Panc1 (cell line): Measurements from ENCODE around the gene RSPH4A. TPM values are rescaled to one million over a fixed set of nuclear protein-coding genes. Genes with fewer than 3 reads are reported as not detected.

Experiments used
- ATAC-seq: fragments of 200-7000 bp; cut with Tn5 transposase; 2 replicates; pipeline ENCODE4 v1.9.1; 2020; ENCODE audit warnings: mild to moderate bottlenecking, moderate library complexity
- BruUV-seq: library from RNA; stranded (reverse); fragments of 400-500 nt; replicated peaks from 2 replicates; lab custom pipeline; 2021; lab: Mats Ljungman, UMichigan
- CTCF ChIA-PET: fragments of 300-600 bp; sonication (Branson Sonifier 250); formaldehyde crosslinking; loops from one replicate; lab custom pipeline; 2022; ENCODE audit warnings: antibody characterized with exemption; lab: Charles Lee
- POLR2A ChIA-PET: fragments of 300-600 bp; sonication (Branson Sonifier 250); formaldehyde crosslinking; loops from one replicate; lab custom pipeline; 2022; ENCODE audit warnings: antibody characterized with exemption; lab: Charles Lee
- DNase-seq: peaks from one replicate; pipeline ENCODE4 v3.0.0-alpha.2; 2010; ENCODE audit warnings: low read depth, low spot score
- H3K27ac ChIP-seq: 2 replicates; pipeline ENCODE4 v1.5.1; 2011; ENCODE audit warnings: mild to moderate bottlenecking, low read length, inconsistent platforms
- H3K27me3 ChIP-seq: fragments of 200-500 bp; sonication (Bioruptor generic); 2 replicates; pipeline ENCODE4 v1.6.0; 2014; ENCODE audit warnings: low read length, inconsistent platforms; ENCODE audit not compliant: control insufficient read depth, insufficient read depth
- H3K36me3 ChIP-seq: fragments of 200-500 bp; sonication (Bioruptor generic); 2 replicates; pipeline ENCODE4 v1.5.1; 2014; ENCODE audit warnings: inconsistent platforms, mild to moderate bottlenecking, low read length, moderate library complexity; ENCODE audit not compliant: control insufficient read depth, insufficient read depth
- H3K4me1 ChIP-seq: 2 replicates; pipeline ENCODE4 v1.5.1; 2011; ENCODE audit warnings: inconsistent platforms, mild to moderate bottlenecking, low read length, moderate library complexity; ENCODE audit not compliant: control insufficient read depth, insufficient read depth
- H3K4me3 ChIP-seq, 2 experiments: 2 replicates each; pipeline ENCODE4 v1.5.1; 2011 to 2012; ENCODE audit warnings: low read depth in 2 of 2, low read length in 2 of 2, mild to moderate bottlenecking in 2 of 2, inconsistent platforms in 1 of 2, moderate library complexity in 1 of 2
- H3K9me3 ChIP-seq: fragments of 200-500 bp; sonication (Bioruptor generic); 2 replicates; pipeline ENCODE4 v1.5.1; 2014; ENCODE audit warnings: low read depth, mild to moderate bottlenecking, inconsistent platforms, low read length, moderate library complexity; ENCODE audit not compliant: control insufficient read depth, insufficient read depth
- CTCF ChIP-seq: fragments of 450-650 bp; IDR thresholded peaks from 2 replicates; pipeline ENCODE4 v1.5.1; 2017; ENCODE audit warnings: mild to moderate bottlenecking
- POLR2AphosphoS5 ChIP-seq: IDR thresholded peaks from 2 replicates; pipeline ENCODE4 v1.6.1; 2012; ENCODE audit warnings: mild to moderate bottlenecking, low read depth, low read length, moderate library complexity
- REST ChIP-seq, 2 experiments: IDR thresholded peaks; 2 replicates each; pipeline ENCODE4 v1.6.1; 2011 to 2012; ENCODE audit warnings: low read depth in 2 of 2, control low read depth in 1 of 2, low read length in 1 of 2, mild to moderate bottlenecking in 1 of 2, moderate library complexity in 1 of 2; ENCODE audit not compliant: insufficient read depth in 1 of 2
- SIN3A ChIP-seq: IDR thresholded peaks from 2 replicates; pipeline ENCODE4 v1.6.1; 2012; ENCODE audit warnings: low read depth, mild to moderate bottlenecking, low read length, moderate library complexity, borderline replicate concordance; ENCODE audit not compliant: insufficient read depth
- TCF7L2 ChIP-seq: IDR thresholded peaks from 2 replicates; pipeline ENCODE4 v1.6.1; 2011; ENCODE audit warnings: mild to moderate bottlenecking, low read depth, low read length, inconsistent platforms
- in situ Hi-C: cut with HindIII; loops from 2 replicates; pipeline ENCODE4 v1.10.0; 2016; ENCODE audit warnings: low sequenced_read_pairs, low pct_unique_long_range_greater_than_20kb
- intact Hi-C: fragments of 100-400 bp; cut with micrococcal nuclease; formaldehyde crosslinking; loops from one replicate; pipeline ENCODE4 v1.10.0; 2022; ENCODE audit not compliant: unreplicated experiment
- total RNA-seq: library from RNA; stranded (reverse); gene quantifications from one replicate; pipeline ENCODE4 v1.2.1, GENCODE V29; 2021; ENCODE audit not compliant: unreplicated experiment

Gene RSPH4A
- total RNA-seq, 1 experiment from 2014 or later = 0.44 TPM

GRCh38 chr6:116625872-116626271 lies 9.6 kb downstream of the RSPH4A start:
- no TSS peak for BruUV-seq
- Histone ChIP-seq H3K4me3 (no peak overlapping the region), H3K36me3 (no peaks in the 10 kb centered on the region), H3K9me3 (no peaks in the 10 kb centered on the region), H3K27me3 (no peaks in the 10 kb centered on the region), H3K4me1 (no peaks in the 10 kb centered on the region), H3K27ac (no peak overlapping the region)
- no peak for ATAC-seq
- ChIA-PET POLR2A (no interaction called here), CTCF (no interaction called here)
- intact Hi-C loops (no loop called here), in situ Hi-C loops (no loop called here)
- TF ChIP-seq POLR2AphosphoS5 = no peak
- no peak for TF ChIP-seq TCF7L2
- no peak for TF ChIP-seq CTCF
- TF ChIP-seq REST (IDR thresholded peaks at IDR 0.05; ENCODE audit: insufficient read depth in 1 of 2, low read depth in 2 of 2, low read length in 1 of 2) = no peak
- no peak for TF ChIP-seq SIN3A
- no peak for DNase-seq

- TF ChIP-seq POLR2AphosphoS5 (no peak), SIN3A (no peak)
- no peak for DNase-seq
These were observed 13.3 kb downstream of the RSPH4A start for GRCh38 chr6:116629563-116629981.

GRCh38 chr6:116631379-116631990 lies 15.2 kb downstream of the RSPH4A start:
- intact Hi-C loops = no loop called here
- ATAC-seq (no peak; the same call in 1 of the 2 replicates), DNase-seq (no peak)
- no peaks in the 10 kb centered on the region for H3K27me3 ChIP-seq
- no peak overlapping the region for H3K4me3 ChIP-seq
- in situ Hi-C loops = no loop called here
- no peaks in the 10 kb centered on the region for H3K4me1 ChIP-seq
- no peaks in the 10 kb centered on the region for H3K9me3 ChIP-seq
- TF ChIP-seq SIN3A = no peak
- TF ChIP-seq REST (IDR thresholded peaks at IDR 0.05; ENCODE audit: insufficient read depth in 1 of 2, low read depth in 2 of 2, low read length in 1 of 2) = no peak
- TF ChIP-seq POLR2AphosphoS5 = no peak
- TF ChIP-seq CTCF = no peak
- no peak for TF ChIP-seq TCF7L2
- peaks cover 4% of the 10 kb centered on the region; the same call in 1 of the 2 replicates for H3K36me3 ChIP-seq
- POLR2A ChIA-PET = no interaction called here
- CTCF ChIA-PET = interaction anchor here (0.7 kb wide), 1 partner anchor 183 kb away, joined by 3 read pairs; no protein-coding TSS in a partner anchor
- H3K27ac ChIP-seq = no peak overlapping the region
- BruUV-seq = no TSS peak

More at GRCh38 chr6:116629563-116629981, 13.3 kb downstream of the RSPH4A start:
- no peak for ATAC-seq
- Histone ChIP-seq H3K36me3 (no peaks in the 10 kb centered on the region), H3K27ac (no peak overlapping the region), H3K9me3 (no peaks in the 10 kb centered on the region), H3K27me3 (no peaks in the 10 kb centered on the region), H3K4me1 (no peaks in the 10 kb centered on the region), H3K4me3 (no peak overlapping the region)
- intact Hi-C loops (no loop called here), in situ Hi-C loops (no loop called here)
- POLR2A ChIA-PET = no interaction called here
- no TSS peak for BruUV-seq
- CTCF ChIA-PET = no interaction called here
